ENCODE data around the gene NLRP4. TPM values are rescaled to one million over a fixed set of nuclear protein-coding genes. Genes with fewer than 3 reads are reported as not detected.
"Not testable (repeated sequence)": the region's sequence is repeated elsewhere in the genome, so short reads cannot be mapped to it uniquely, and the experiment has no call there.

Gene NLRP4
- total RNA-seq, 2 donors from 2014 or later = not detected

DNA sequence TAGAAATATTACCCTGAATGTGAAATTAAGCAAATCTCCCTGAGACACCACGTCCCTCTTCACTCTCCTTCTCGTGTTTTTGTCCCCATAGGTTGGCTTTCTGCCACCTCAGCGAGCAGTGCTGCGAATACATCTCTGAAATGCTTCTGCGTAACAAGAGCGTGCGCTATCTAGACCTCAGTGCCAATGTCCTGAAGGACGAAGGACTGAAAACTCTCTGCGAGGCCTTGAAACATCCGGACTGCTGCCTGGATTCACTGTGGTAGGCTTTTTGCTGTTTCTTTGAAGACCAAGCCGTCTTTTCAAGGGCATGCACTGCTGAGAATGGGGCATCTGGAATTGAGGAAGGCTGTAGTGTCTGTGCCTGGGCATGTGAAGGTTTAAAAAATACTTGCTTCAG is 34.4 kb downstream of the NLRP4 start:
- no peak for ATAC-seq
- intact Hi-C loops (cut with DNase I, micrococcal nuclease) = no loop called here
- DNase-seq = no peak

DNA sequence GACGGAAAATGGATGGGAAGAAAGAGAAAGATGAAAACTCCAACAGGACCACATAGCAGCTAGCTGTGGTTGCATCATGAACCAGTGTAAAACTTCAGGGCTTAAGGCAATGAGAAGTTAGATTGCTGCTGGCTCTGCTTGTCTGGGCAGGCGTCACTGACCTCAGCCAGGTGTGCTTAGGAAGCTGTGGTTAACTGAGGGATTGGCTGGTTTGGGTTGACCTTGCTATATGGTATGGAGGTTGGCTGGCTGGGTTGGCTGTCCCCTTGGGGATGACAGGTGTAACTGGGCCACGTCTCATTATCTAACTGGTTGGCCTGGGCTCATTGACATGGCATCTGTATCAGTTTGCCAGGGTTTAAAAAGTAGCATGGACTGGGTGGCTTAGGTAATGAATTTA is 40.9 kb downstream of the NLRP4 start:
- DNase-seq (no peak), ATAC-seq (no peak)
- intact Hi-C loops (cut with DNase I, micrococcal nuclease) = no loop called here

DNA sequence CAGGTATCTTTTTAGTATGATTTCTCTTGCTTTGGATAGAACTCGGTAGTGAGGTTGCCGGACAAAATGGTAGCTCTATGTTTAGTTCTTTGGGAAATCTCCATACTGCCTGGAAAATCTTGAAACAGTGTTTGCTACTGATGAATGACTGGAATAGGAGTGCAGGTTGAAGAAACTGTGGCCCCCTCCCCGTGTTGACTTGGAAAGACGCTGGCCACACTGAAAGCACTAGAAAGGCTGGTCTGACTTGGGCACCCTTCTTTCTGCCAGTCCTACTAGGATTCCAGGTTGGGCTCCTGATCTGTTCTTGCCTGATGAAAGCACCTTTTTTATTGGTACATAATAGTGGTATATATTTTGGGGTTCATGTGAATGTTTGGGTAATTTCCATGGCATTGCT is 46.3 kb downstream of the NLRP4 start:
- intact Hi-C loops (cut with DNase I, micrococcal nuclease) = no loop called here
- ATAC-seq (no peak), DNase-seq (no peak)

DNA sequence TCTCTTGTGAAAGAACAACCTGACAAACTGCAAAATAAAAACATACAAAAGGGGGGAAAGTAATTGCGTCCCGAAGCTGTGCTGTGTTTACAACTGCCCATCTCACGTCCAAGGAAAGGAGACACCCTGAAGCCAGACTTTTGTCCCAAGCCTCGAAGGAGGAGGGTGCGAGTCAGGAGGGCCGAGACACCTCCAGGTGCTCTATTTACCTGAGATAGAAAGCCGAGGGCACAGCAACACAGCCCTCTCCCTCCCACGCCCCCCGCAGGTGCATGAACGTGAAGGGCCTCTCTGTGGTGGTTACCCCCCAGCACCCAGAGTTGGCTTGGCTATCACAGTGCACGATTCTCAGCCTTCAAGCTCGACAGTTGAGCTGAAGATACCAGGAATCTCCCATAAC is 62.6 kb downstream of the NLRP4 start:
- intact Hi-C loops (cut with DNase I, micrococcal nuclease) = no loop called here
- ATAC-seq = no peak
- DNase-seq = no peak

DNA sequence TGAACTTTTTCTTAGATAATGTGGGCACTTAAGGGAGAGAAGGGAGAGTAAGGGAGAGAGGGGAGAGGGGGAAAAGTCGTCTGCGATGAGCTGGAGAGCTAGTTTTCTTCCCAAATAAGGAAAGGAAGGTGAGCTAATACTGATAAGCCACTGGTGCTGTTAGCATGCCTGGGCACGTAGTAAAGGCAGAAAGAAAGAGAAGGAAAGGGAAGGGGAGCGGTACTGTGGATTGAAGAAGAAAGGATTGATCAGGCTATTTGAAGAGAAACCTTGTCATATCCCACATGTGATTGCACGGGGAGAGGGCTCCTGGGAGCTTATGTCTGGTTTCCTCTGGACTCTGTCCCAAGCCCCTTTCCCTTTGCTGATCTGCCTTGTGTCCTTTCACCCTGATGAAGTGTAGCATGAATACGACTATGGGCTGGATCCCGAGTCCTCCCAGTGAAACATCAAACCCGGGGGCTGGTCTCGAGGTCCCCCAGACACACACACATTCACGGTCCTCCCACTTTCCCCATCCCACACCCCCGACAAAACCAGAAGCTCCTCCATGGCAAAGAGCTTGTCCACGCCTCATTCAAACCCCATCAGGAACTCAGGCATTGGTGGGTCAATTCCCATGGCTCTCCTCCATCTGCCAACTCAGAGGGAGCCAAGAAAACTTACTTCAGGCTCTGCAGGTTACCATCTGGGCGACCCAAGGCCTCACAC is 65.2 kb downstream of the NLRP4 start:
- intact Hi-C loops (cut with DNase I, micrococcal nuclease) = no loop called here
- ATAC-seq (no peak), DNase-seq (no peak)

DNA sequence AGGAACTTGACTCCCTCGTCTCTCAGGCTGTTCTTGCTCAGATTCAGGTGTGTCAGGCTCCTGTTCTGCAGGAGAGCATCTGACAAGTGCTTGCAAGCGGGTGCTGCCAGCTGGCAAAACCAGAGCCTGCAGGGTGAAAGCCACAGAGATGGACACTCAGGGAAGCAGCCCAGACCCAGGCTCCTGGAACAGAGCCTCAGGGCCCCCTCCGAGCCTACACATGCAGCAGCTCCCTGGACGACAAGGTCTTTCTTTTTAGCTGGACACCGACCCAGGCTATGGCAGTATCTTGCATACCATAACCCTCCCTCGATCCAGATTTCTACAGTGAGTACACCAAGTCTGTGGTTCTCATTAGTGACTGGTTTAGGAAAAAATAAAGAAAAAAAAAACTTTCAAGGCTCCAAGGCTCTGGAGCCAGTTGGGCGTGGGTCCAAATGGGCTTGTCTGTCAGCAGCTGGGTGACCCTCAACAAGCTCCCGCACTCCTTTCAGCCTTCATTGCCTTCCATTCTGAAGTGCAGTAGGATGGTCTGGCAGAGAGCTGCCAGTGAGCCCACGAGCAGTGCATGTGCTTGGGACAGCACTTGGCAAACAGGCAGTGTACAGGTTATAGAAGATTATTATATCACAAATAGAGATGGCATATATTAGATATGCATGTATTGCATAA is 65.9 kb downstream of the NLRP4 start:
- DNase-seq (no peak), ATAC-seq (no peak)
- intact Hi-C loops (cut with DNase I, micrococcal nuclease) = no loop called here

DNA sequence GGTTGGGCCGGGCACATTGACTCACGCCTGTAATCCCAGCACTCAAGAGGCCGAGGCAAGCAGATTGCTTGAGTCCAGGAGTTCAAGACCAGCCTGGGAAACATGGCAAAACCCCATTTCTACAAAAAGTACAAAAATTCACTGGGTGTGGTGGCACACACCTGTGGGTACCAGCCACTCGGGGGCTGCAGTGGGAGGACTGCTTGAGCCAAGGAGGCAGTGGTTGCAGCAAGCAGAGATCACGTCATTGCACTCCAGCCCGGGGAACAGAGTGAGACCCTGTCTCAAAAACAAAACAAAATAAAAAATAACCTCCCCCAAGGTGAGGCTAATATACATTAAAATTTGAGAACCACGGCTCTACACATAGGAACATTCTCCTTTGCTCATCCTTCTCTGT is 70.9 kb downstream of the NLRP4 start:
- intact Hi-C loops (cut with DNase I, micrococcal nuclease) = no loop called here
- ATAC-seq (no peak), DNase-seq (no peak)

DNA sequence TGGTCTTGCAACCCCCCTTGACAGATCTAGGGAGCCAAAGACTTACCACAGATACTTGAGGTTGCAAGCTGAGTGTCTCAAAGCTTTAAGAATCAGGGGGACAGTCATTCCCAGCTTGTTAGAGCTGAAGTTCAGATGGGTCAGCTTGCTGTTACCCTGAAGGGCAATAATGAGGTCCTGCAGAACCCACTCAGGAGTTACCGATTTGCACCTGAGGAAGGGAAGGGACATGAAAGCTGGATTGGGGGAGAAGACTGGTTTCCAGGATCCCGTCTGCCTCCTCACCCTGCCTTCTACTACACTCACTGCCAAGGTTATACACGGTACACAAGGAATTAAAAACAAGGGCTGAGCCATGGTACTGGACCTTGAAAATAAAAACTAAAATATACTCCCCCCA is 71.4 kb downstream of the NLRP4 start:
- intact Hi-C loops (cut with DNase I, micrococcal nuclease) = no loop called here
- ATAC-seq (no peak), DNase-seq (no peak)

DNA sequence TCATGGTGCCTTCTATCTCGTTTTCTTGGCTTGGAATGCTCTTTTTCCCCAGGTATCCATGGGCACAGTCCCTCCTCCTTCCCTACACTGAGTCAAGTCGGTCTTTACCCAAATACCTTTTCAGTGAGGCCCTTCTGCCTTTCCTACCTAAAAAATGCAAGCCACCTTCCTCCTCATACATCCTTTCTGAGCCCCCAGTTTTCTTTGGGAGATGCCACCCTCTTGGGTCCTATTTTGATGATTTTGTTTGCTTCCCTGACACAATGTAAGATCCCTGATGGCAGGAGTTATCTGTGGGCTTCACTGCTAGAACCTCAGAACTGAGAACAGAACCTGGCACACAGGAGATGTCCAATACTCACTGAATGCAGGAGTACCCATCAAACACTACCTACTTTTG is 73.5 kb downstream of the NLRP4 start:
- no peak for DNase-seq
- ATAC-seq = no peak
- intact Hi-C loops (cut with DNase I, micrococcal nuclease) = no loop called here

DNA sequence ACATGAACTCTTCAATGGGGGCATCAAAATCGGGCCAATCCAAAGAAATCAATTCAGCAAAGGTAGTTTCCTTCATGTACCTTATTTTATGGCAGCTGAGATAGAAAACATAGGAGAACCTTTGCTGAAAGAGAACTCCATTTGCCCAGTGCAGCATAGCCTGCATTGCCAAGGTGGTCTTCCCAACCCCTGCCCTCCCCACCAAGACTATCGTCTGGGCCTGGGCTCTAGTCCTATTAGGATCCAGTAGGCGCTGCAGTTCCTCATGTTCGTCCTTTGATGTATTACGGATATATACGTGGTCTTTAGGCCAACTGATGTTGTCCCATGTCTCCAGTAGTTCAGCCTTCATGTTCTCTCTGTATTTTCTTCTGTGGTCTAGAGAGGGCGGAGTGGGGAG is 76.6 kb downstream of the NLRP4 start:
- no peak for DNase-seq
- intact Hi-C loops (cut with DNase I, micrococcal nuclease) = no loop called here
- no peak for ATAC-seq

DNA sequence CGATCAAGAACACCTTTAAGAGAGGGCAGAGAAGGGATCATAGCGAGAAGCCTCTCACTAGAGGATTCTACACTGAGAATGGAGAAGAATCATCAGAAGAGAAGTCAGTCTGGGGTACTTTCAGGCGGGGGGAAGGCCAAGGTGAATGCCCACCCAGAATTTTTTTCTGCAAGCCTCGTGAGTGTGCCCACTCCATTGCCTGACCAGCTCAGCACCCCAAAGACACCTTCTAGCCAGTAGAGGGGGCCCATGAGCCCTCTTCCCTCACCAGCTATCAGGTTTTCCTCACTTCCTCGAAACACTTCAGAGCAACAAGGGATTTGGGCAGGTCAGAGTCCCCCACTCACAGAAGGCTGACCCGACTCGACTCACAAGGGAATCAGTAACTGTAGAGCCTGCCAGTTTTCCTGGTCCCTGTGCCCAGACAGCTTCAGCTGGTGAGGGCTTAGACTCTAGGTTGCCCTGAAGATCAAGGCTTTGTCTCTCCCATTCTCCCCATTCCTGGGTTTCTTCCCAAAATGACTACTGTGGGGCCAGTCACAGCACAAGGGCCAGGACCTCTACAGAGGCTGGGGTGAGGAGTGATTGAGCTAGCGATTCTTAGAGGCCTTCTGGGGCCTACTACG is 77.4 kb downstream of the NLRP4 start:
- DNase-seq (peak in 1 of 2 donors; percentile 6), ATAC-seq (no peak)
- intact Hi-C loops (cut with DNase I, micrococcal nuclease) = no loop called here

DNA sequence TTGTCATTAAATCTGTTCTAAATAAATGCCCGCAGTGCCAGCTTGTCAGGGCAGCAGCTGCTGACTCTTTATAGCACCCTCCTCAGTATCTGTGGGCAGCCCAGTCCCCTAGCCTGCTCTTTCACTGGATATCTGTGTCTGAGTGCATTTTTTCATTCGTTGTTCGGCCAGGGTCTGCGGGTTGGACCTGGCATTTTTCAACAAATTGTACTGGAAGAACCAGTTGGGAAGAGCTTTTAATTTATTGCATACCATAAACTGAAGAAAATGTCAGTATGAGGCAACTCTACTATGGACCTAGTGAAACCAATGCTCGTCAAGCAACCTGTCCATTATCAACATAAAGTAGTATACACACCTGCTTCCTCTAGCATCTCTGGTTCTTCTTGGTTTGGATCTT is 87.2 kb downstream of the NLRP4 start:
- DNase-seq (no peak), ATAC-seq (no peak)
- intact Hi-C loops (cut with DNase I, micrococcal nuclease) = no loop called here

DNA sequence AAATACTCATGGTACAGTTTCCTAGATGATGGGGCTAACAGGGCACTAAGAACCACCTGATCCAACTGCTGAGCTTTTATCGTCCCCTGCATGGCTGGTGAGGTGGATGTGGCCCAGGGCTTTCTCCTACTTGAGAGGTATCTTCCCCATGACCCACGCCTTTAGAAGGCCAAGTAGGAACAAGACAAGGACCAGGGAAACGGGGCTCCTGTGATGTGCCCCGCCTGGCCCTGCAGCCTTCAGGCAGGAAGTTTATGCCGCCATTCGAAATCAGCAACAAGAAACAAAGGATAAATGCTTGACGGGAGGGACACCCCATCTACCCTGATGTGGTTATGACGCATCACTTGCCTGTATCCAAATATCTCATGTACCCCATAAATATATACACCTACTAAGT is 91.7 kb downstream of the NLRP4 start:
- no peak for DNase-seq
- no peak for ATAC-seq
- intact Hi-C loops (cut with DNase I, micrococcal nuclease) = no loop called here

DNA sequence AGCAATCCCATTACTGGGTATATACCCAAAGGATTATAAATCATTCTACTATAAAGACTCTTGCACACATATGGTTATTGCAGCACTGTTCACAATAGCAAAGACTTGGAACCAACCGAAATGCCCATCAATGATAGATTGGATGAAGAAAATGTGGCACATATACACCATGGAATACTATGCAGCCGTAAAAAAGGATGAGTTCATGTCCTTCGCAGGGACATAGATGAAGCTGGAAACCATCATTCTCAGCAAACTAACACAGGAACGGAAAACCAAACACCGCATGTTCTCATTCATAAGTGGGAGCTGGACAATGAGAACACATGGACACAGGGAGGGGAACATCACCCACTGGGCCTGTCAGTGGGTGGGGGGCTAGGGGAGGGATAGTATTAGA is 92.9 kb downstream of the NLRP4 start:
- intact Hi-C loops (cut with DNase I, micrococcal nuclease); DNase-seq; ATAC-seq: not testable (repeated sequence)

DNA sequence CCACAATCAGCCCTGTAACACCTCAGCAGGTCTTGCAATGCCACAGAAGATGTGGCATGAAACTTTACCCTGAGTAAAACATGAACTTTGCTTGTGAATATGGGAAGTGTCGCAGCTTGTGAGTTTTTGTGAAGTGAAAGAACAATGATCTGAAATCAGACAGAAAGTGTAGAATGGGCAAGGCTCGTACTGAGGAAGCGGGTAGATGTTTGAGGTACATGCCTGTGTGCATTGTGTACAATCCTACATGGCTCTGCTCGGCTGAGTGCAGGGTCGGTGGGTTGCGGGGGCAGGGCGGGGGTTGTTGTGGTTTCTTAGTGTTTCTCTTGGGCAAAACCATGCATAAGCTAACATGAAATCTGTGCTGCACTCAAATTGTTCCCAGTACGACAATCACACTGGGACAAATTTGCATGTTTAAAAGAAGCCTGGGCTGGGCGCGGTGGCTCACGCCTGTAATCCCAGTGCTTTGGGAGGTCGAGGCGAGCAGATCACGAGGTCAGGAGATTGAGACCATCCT is 94.7 kb downstream of the NLRP4 start:
- ATAC-seq (no peak), DNase-seq (no peak)
- intact Hi-C loops (cut with DNase I, micrococcal nuclease) = no loop called here

Other genes starting within 250 kb of the NLRP4 start
- gene FIZ1, start 237.0 kb upstream of the NLRP4 start, total RNA-seq = 10 to 100 TPM; 14.7 to 15.5 TPM
- 10 to 100 TPM; 26.6 to 36.4 TPM for gene ZNF524, start 236.3 kb upstream of the NLRP4 start, total RNA-seq
- 10 to 100 TPM; 13.0 to 13.6 TPM for gene ZNF865, start 230.9 kb upstream of the NLRP4 start, total RNA-seq
- gene ZNF784, start 212.0 kb upstream of the NLRP4 start, total RNA-seq = 10 to 100 TPM in 1 of 2 donors, 1 to 10 TPM in 1; 8.6 to 11.6 TPM
- 10 to 100 TPM; 22.5 to 23.3 TPM for gene ZNF580, start 195.5 kb upstream of the NLRP4 start, total RNA-seq
- gene ZNF581, start 192.9 kb upstream of the NLRP4 start, total RNA-seq = 10 to 100 TPM; 15.2 to 18.7 TPM
- 1 to 10 TPM; 6.2 to 6.7 TPM for gene CCDC106, start 188.3 kb upstream of the NLRP4 start, total RNA-seq
- gene U2AF2, start 181.5 kb upstream of the NLRP4 start, total RNA-seq = 100 to 1,000 TPM; 142 to 167 TPM
- 100 to 1,000 TPM; 235 to 239 TPM for gene EPN1, start 161.3 kb upstream of the NLRP4 start, total RNA-seq
- gene NLRP9, start 98.1 kb upstream of the NLRP4 start, total RNA-seq = not detected
- not detected for gene RFPL4A, start 77.4 kb upstream of the NLRP4 start, total RNA-seq
- gene RFPL4AL1, start 67.4 kb upstream of the NLRP4 start, total RNA-seq = not detected
- gene NLRP11, start 4.5 kb upstream of the NLRP4 start, total RNA-seq = under 1 TPM; 0.11 to 0.12 TPM
- not detected for gene NLRP13, start 95.8 kb downstream of the NLRP4 start, total RNA-seq
- not detected for gene NLRP8, start 111.3 kb downstream of the NLRP4 start, total RNA-seq
- gene NLRP5, start 150.2 kb downstream of the NLRP4 start, total RNA-seq = not detected